ENCODE measurements around the gene HMGB1. TPM values are rescaled to one million over a fixed set of nuclear protein-coding genes. Genes with fewer than 3 reads are reported as not detected.
A peak's percentile ranks its signal among the peaks of the same experiment; 100 is the strongest.

The HMGB1 gene
- polyA plus RNA-seq (ENCODE audit: insufficient read length in 3 of 3) = 1,000 to 10,000 TPM in 1 of 3 donors, 100 to 1,000 TPM in 2; 744 to 1,030 (median 903) TPM
- long read RNA-seq, donor 1, full-length matches to known transcripts = 229 of 746 reads
- long read RNA-seq, donor 1, partial matches to known transcripts = 517 of 746 reads
- long read RNA-seq, donor 1, other reads (novel, unspliced or antisense) = 0 of 746 reads
- long read RNA-seq, donor 2, full-length matches to known transcripts = 227 of 660 reads
- long read RNA-seq, donor 2, partial matches to known transcripts = 426 of 660 reads
- long read RNA-seq, donor 2, other reads (novel, unspliced or antisense) = 7 of 660 reads
- long read RNA-seq, donor 3, full-length matches to known transcripts = 483 of 900 reads
- long read RNA-seq, donor 3, partial matches to known transcripts = 399 of 900 reads
- long read RNA-seq, donor 3, other reads (novel, unspliced or antisense) = 18 of 900 reads
- long read RNA-seq, donor 4, full-length matches to known transcripts = 323 of 516 reads
- long read RNA-seq, donor 4, partial matches to known transcripts = 193 of 516 reads
- long read RNA-seq, donor 4, other reads (novel, unspliced or antisense) = 0 of 516 reads
- long read RNA-seq, donor 5 = 0 reads
- long read RNA-seq, donor 6, full-length matches to known transcripts = 314 of 889 reads
- long read RNA-seq, donor 6, partial matches to known transcripts = 560 of 889 reads
- long read RNA-seq, donor 6, other reads (novel, unspliced or antisense) = 15 of 889 reads
- long read RNA-seq, donor 7, full-length matches to known transcripts = 456 of 1,078 reads
- long read RNA-seq, donor 7, partial matches to known transcripts = 606 of 1,078 reads
- long read RNA-seq, donor 7, other reads (novel, unspliced or antisense) = 16 of 1,078 reads
- long read RNA-seq, donor 8, full-length matches to known transcripts = 180 of 441 reads
- long read RNA-seq, donor 8, partial matches to known transcripts = 261 of 441 reads
- long read RNA-seq, donor 8, other reads (novel, unspliced or antisense) = 0 of 441 reads
- long read RNA-seq, donor 9, full-length matches to known transcripts = 358 of 559 reads
- long read RNA-seq, donor 9, partial matches to known transcripts = 201 of 559 reads
- long read RNA-seq, donor 9, other reads (novel, unspliced or antisense) = 0 of 559 reads
- long read RNA-seq, donor 10, full-length matches to known transcripts = 387 of 858 reads
- long read RNA-seq, donor 10, partial matches to known transcripts = 455 of 858 reads
- long read RNA-seq, donor 10, other reads (novel, unspliced or antisense) = 16 of 858 reads
- long read RNA-seq, donor 11, full-length matches to known transcripts = 297 of 453 reads
- long read RNA-seq, donor 11, partial matches to known transcripts = 156 of 453 reads
- long read RNA-seq, donor 11, other reads (novel, unspliced or antisense) = 0 of 453 reads
- long read RNA-seq, donor 12, full-length matches to known transcripts = 124 of 399 reads
- long read RNA-seq, donor 12, partial matches to known transcripts = 275 of 399 reads
- long read RNA-seq, donor 12, other reads (novel, unspliced or antisense) = 0 of 399 reads
- long read RNA-seq, donor 13 = 0 reads
- long read RNA-seq, donor 14, full-length matches to known transcripts = 332 of 661 reads
- long read RNA-seq, donor 14, partial matches to known transcripts = 321 of 661 reads
- long read RNA-seq, donor 14, other reads (novel, unspliced or antisense) = 8 of 661 reads
- long read RNA-seq, donor 15, full-length matches to known transcripts = 152 of 255 reads
- long read RNA-seq, donor 15, partial matches to known transcripts = 103 of 255 reads
- long read RNA-seq, donor 15, other reads (novel, unspliced or antisense) = 0 of 255 reads
- long read RNA-seq, donor 16, full-length matches to known transcripts = 951 of 1,537 reads
- long read RNA-seq, donor 16, partial matches to known transcripts = 551 of 1,537 reads
- long read RNA-seq, donor 16, other reads (novel, unspliced or antisense) = 35 of 1,537 reads

DNA sequence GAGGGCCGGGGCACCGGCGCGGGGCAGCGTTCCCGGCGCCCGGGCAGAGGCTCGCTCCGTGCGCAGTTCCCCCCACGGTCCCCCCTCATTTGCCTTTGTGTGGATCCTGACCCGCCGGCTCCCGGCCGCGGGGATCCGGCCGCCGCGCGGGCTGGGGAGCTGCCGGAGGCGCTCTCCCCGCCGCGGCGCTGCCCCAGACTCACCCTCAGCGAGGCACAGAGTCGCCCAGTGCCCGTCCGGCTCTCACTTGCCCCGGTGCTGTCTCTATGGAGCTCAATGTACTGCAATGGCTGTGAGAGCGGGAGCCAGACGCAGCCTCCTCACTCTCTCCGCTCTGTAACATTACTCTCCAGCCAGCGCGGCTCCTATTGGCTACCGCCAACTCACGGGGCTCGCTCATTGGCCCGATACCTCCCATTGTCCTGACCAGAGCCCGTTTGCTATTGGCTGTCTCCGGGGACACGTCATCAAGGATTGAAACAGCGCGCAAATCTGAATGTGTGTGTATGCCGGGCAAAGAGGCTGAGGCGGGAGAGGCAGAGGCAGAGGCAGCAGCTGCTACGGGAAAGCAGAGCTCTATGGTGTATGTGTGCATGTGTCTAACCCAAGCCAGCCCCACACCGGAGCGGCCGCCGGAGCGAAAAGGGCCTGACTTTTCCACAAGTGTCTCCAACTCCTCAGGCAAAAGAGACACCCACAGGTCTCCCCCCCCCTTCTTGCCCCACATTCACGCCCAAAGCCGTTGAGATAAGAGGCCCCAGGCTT, at the start of gene HMGB1:
TSS of gene HMGB1 (minus strand) at position 344 of the 765 bp plus-strand sequence. CDS start 2,256 bp downstream, outside the sequence.
- peak; percentile 96 to 99 (median 98) for DNase-seq (ENCODE audit: extremely low read depth in 1 of 11, low read depth in 9 of 11, low spot score in 4 of 11)

DNA sequence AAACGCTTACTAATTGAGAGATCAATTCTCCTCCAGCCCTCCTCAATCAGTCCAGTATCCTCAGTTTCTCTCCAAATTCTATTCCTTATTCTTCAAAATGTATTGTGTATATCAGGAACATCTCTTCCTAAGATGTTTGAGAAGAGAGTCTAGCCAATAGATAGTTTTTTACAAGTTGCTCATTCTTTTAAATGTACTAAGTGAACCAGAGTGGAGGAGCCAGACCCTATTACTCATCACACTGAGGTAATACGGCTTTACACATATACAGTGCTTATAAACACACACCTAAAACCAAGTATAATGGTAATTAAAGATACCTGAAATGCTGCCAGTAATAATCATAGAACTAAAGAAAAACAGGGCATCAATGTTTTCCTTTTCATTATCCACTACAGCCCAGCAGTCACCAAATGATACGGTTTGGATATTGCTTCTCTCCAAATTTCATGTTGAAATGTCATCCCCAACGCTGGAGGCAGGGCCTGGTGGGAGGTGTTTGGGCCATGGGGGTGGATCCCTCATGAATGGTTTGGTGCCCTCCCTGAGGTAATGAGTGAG, 45.2 kb upstream of the HMGB1 start:
- no peak for DNase-seq (ENCODE audit: extremely low read depth in 1 of 11, low read depth in 9 of 11, low spot score in 4 of 11)

DNA sequence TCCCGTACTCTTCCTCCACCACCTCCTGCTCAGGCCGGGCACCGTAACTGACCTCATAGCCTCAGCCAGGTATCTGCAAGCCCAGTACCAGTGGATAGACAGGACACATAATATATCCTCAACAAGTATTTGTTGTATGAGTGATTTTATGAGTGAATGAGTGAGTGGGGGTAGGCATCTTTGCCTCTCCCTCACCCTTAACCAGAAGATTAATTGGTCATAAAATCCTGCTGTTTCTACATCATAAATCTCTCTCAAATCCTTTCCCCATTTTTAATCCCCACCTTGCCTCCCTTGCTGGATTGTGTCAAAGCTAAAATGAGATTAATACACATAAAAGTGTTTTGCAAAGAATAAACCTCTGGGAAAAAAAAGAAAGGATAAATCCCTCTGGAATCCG, 44.4 kb upstream of the HMGB1 start:
- DNase-seq (ENCODE audit: extremely low read depth in 1 of 11, low read depth in 9 of 11, low spot score in 4 of 11) = no peak

DNA sequence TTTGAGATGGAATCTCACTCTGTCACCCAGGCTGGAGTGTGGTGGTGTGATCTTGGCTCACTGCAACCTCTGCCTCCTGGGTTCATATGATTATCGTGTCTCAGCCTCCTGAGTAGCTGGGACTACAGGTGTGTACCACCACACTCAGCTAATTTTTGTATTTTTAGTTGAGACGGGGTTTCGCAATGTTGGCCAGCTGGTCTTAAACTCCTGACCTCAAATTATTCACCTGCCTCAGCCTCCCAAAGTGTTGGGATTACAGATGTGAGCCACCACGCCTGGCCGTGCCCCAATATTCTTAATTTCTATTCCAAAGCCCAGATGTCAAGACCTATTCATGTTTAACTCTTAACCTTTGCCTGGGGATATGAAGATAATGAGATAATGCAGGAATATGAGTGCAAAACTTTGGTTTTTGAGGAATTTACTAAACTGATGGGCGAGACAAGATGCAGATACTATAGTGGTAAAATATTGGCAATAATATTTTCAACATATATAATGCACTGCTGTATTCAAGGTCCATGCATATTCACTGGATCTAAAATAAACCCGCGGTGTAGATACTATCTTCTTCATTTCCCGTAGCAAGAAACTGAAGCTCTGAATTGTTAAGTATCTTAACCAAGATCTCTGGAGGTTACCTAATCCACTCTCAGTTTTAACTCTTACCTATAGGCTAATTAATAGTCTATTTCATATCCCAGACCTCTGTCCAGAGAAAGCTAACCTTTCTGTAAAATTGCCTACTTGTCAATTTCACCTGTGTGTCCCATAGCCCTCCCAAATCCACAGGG, 43.7 kb upstream of the HMGB1 start:
- no peak for DNase-seq (ENCODE audit: extremely low read depth in 1 of 11, low read depth in 9 of 11, low spot score in 4 of 11)

DNA sequence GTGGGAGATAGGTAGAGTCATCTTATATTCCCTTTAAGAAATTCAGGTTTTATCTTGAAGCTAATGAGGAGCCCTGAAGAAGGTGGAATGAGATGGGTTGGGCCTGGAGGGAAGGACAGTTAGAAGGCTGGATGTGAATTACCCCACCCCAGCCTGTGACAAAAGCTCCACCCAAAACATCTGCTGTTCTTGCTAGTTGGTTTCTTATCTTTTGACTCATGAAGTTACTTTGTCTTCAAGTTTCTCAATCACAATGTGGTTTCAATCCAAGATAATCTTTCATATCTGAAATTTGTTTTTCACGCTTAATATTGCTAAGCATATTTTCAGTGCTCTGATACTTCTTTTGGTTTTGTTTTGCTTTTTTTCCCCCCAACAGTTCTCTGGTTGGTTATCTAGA, 38.3 kb upstream of the HMGB1 start:
- no peak for DNase-seq (ENCODE audit: extremely low read depth in 1 of 11, low read depth in 9 of 11, low spot score in 4 of 11)

DNA sequence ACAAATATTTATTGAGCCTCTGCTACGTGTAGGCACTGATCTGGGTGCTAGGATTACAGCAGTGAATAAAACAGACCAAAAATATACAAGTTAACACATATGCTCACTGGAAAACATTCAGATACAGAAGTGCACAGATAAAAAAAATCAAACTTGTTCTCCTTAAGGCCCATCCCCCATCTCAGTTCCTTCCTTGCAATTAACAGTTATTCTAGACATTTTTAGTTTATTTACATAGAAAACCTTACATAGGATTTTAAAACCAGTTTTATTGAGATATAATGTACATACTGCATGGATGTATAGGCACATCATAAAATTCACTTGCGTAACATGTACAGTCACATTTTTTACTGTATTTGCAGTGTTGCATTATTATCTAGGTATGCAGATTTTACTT, 36.5 kb upstream of the HMGB1 start:
- DNase-seq (ENCODE audit: extremely low read depth in 1 of 11, low read depth in 9 of 11, low spot score in 4 of 11) = no peak

DNA sequence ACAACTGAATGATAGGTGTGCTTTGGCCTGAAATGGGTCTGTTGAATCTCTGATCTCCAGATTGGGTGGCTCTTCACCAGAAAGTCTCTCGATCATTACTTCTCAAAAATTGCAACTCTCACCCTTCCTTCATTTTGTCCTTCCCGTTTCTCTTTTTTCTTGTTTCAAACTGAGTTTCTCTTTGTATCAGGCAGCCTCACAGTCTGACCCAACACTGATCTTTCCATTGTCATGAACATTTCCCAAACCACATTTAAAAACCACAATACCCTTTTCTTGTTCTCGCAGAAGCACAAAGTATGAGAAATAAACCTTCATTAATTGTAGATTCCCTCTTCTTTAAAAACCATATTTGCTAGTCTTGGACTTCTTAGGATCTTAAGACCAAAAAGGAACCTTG, 33.6 kb upstream of the HMGB1 start:
- DNase-seq (ENCODE audit: extremely low read depth in 1 of 11, low read depth in 9 of 11, low spot score in 4 of 11) = no peak

DNA sequence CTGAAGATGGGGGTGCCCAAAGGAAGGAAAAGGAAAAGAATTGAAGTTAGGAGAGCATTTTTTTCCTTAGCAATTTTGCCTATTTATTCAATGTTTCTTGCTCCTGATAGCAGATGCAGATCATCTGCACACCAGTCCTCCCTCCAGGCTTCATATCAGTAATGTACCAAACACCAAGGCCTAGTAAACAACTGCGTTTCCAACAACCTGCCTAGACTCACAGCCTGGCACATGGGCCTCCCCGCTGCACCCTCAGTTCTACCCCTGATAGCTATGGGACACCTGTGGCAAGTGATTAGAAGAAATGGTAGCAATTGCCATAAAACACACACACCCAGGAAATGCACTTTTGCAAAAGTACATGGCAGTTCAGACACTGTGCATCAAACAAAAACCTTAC, 30.4 kb upstream of the HMGB1 start:
- no peak for DNase-seq (ENCODE audit: extremely low read depth in 1 of 11, low read depth in 9 of 11, low spot score in 4 of 11)

DNA sequence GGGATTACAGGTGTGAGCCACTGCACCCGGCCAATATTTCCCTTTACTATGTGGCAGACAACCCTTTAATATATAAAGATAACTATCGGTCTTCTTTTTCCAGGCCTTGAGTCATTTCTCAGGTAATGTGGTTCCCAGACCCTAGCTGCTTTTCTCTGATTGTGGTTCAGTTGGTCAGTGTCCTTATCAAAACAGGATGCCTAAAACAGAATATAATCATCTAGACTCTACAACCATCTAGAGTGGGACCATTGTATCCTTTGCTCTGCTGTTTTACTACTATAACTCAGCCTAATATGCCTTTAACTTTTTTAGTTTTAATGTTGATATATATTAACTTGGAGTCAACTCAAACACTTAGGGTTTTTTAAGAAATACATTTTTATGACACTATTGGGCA, 30.0 kb upstream of the HMGB1 start:
- DNase-seq (ENCODE audit: extremely low read depth in 1 of 11, low read depth in 9 of 11, low spot score in 4 of 11) = no peak

DNA sequence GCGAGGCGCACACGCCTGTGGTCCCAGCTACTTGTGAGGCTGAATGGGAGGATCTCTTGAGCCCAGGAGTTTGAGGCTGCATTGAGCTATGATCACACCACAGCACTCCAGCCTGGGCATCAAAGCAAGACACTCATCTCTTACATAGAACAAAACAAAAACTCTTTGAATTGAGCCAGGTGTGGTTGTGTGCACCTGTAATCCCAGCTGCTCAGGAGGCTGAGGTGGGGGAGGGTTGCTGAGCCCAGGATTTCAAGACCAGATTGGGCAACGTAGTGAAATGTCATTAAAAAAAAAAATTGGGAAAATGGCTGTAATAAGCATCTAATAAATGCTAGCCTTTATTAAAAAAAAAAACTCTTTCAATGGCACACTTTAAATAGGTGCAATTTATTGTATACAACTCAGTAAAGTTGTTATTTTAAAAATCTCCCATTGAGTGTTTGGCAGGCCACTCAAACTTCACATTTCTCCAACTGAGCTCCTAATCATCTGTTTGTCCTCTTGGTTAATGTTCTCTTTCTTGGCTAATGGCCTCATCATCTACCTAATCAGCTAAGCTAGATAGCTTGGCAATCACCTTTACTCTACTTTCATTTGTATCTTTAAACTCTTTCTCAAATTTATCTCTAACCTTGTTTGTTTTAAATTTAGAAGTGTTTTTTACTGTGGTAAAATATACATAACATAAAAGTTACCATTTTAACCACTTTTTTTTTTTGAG, 28.1 kb upstream of the HMGB1 start:
- no peak for DNase-seq (ENCODE audit: extremely low read depth in 1 of 11, low read depth in 9 of 11, low spot score in 4 of 11)

DNA sequence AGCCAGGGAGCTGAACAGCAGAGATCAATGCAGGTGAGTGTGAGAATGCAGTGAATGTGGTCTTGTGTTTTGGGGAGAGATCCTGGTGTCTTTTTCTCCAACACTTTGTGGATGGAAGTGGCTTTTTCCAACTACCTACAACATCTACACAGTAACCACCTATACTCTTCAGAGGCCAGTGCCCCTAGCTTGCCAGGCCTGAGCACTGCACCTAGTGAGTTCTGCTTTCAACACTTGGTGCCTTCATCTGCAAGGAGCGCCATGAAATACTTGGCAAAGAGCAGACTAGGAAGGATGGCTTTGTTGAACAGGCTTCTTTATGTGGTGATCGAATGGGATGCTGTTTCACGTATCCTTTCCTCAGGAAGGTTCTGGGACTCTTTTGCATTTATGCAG, 21.3 kb upstream of the HMGB1 start:
- no peak for DNase-seq (ENCODE audit: extremely low read depth in 1 of 11, low read depth in 9 of 11, low spot score in 4 of 11)

DNA sequence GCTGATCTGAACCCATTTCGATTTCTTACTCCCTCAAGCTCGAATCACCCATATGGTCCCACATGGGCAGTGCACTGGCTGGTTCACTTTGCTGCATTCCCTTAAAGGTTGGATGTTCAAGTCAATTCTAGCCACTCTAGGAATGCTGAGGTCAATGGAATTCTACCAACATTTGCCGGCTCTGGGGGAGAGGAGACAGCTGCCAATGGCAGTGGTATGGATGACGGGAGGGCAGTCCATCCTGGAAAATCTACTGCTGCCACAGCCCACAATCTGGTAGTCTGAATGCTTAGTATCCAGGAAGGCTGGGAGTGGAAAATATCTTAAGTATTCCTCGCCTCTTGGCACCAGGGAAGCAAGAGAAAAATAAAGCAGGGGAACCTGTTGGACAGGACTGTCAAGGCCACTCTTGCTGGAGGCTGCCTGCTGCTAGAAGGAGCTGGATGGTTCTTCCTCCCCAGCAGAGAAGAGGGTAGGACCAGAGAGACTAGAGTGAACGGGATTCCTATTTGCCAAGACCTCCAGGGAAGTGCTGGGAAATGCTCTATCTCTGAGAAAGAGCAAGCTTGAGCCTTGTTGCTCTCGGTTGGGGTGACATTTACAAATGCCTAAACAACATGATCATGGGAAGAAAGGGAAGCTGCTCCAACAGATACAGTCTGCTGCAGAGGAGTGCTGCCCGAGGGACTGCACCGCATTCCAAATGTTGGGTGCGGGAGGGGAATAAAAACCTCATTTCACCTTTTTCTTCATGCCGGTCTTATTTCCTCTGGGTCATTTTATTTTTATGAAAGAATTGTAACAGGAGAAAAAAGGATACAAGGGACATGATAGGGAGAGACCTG, 20.7 kb upstream of the HMGB1 start:
- DNase-seq (ENCODE audit: extremely low read depth in 1 of 11, low read depth in 9 of 11, low spot score in 4 of 11) = peak in 2 of 11 donors; percentile 11 to 43

DNA sequence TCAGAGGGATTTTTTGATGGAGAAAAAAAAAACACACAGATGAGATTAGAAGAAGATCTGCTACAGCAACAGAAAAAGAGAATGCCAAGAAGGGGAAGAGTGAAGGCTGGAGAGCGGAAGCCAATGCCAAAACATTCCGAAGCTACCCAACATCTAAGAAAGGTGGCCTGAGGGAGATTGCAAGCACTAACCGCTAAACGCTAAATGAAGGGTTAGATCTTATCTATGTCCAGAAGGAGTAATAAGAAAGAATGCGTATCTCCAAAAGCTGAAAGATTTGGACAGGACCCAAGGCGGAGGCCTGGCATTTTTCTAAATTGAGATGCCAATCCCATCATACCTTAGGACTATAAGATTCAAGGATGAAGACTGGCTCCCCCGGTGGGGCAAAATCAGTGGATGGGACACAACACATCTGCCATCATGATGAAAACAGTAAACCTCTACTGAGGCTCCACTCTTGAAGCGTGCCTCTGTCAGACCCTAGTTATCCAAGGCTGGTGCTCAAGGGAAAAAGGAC, 15.6 kb upstream of the HMGB1 start:
- no peak for DNase-seq (ENCODE audit: extremely low read depth in 1 of 11, low read depth in 9 of 11, low spot score in 4 of 11)

DNA sequence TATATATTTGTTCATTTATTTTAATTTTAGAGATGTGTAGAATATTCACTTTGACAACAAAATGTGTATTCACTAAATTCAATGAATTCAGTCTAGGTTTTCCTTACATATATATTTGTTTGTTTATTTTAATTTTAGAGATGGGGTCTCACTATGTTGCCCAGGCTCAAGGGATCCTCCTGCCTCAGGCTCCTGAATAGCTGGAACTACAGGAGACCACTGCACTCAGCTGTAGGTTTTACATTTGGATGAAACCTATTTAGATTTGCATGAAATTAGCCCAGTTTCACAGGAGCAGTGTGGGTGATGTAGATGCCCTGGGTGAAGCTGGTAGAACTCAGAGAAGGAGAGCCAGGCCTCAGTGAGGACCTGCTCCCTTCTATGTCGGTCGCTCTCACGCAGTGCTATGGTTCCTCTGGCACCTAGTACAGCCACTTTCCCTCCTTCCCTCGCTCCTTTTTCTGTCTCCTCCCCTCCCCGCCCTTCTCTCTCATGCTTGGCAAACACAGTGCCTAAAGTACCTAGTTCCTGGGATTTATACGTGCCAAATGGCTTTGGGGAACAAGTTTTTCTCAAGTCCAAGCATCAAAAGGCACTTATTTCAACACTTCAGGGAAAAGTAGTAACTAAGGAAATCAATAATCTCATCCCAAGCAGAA, 14.7 kb upstream of the HMGB1 start:
- DNase-seq (ENCODE audit: extremely low read depth in 1 of 11, low read depth in 9 of 11, low spot score in 4 of 11) = no peak
